ENCODE data around the gene SLC6A18.
"Not testable (repeated sequence)": the region's sequence is repeated elsewhere in the genome, so short reads cannot be mapped to it uniquely, and the experiment has no call there.

The SLC6A18 gene

GRCh38 chr5:1275397-1276391 is 50.5 kb downstream of the SLC6A18 start:
- not testable (repeated sequence) for DNase-seq (ENCODE audit: low read depth); H3K9ac ChIP-seq (ENCODE audit: low read length); H3K4me3 ChIP-seq (ENCODE audit: low read length); H3K4me1 ChIP-seq (ENCODE audit: control insufficient read depth, insufficient read depth, low read length); H3K36me3 ChIP-seq (ENCODE audit: control insufficient read depth, insufficient read depth, low read length, severe bottlenecking); H3K9me3 ChIP-seq (ENCODE audit: control insufficient read depth, low read length); H3K27me3 ChIP-seq (replicated peaks; ENCODE audit: control insufficient read depth, insufficient read depth, low read length)

- H3K4me1 ChIP-seq (ENCODE audit: control insufficient read depth, insufficient read depth, low read length), result no peaks in the 10 kb centered on the region
- DNase-seq (ENCODE audit: low read depth), result no peak
- H3K27me3 ChIP-seq (replicated peaks; ENCODE audit: control insufficient read depth, insufficient read depth, low read length), result no peaks in the 10 kb centered on the region
Measured at GRCh38 chr5:1276930-1277329, 51.7 kb downstream of the SLC6A18 start.

GRCh38 chr5:1277331-1277730 is 52.1 kb downstream of the SLC6A18 start:
- Histone ChIP-seq H3K9ac (ENCODE audit: low read length) (no peak overlapping the region), H3K27me3 (replicated peaks; ENCODE audit: control insufficient read depth, insufficient read depth, low read length) (no peaks in the 10 kb centered on the region), H3K36me3 (ENCODE audit: control insufficient read depth, insufficient read depth, low read length, severe bottlenecking) (no peaks in the 10 kb centered on the region), H3K4me3 (ENCODE audit: low read length) (no peak overlapping the region), H3K9me3 (ENCODE audit: control insufficient read depth, low read length) (no peaks in the 10 kb centered on the region), H3K4me1 (ENCODE audit: control insufficient read depth, insufficient read depth, low read length) (no peaks in the 10 kb centered on the region)
- DNase-seq (ENCODE audit: low read depth), result no peak

More at GRCh38 chr5:1276930-1277329, 51.7 kb downstream of the SLC6A18 start:
- H3K36me3 ChIP-seq (ENCODE audit: control insufficient read depth, insufficient read depth, low read length, severe bottlenecking), result no peaks in the 10 kb centered on the region
- H3K9ac ChIP-seq (ENCODE audit: low read length), result no peak overlapping the region
- no peaks in the 10 kb centered on the region for H3K9me3 ChIP-seq (ENCODE audit: control insufficient read depth, low read length)
- no peak overlapping the region for H3K4me3 ChIP-seq (ENCODE audit: low read length)

GRCh38 chr5:1277781-1278180 is 52.6 kb downstream of the SLC6A18 start:
- DNase-seq (ENCODE audit: low read depth), result no peak

GRCh38 chr5:1278216-1278615 is 53.0 kb downstream of the SLC6A18 start:
- H3K9ac ChIP-seq (ENCODE audit: low read length), result no peak overlapping the region
- no peaks in the 10 kb centered on the region for H3K27me3 ChIP-seq (replicated peaks; ENCODE audit: control insufficient read depth, insufficient read depth, low read length)
- no peak overlapping the region for H3K4me3 ChIP-seq (ENCODE audit: low read length)
- DNase-seq (ENCODE audit: low read depth), result no peak
- no peaks in the 10 kb centered on the region for H3K4me1 ChIP-seq (ENCODE audit: control insufficient read depth, insufficient read depth, low read length)
- H3K9me3 ChIP-seq (ENCODE audit: control insufficient read depth, low read length), result no peaks in the 10 kb centered on the region
- H3K36me3 ChIP-seq (ENCODE audit: control insufficient read depth, insufficient read depth, low read length, severe bottlenecking), result no peaks in the 10 kb centered on the region

More at GRCh38 chr5:1277781-1278180, 52.6 kb downstream of the SLC6A18 start:
- Histone ChIP-seq H3K4me1 (ENCODE audit: control insufficient read depth, insufficient read depth, low read length) (no peaks in the 10 kb centered on the region), H3K9ac (ENCODE audit: low read length) (no peak overlapping the region), H3K36me3 (ENCODE audit: control insufficient read depth, insufficient read depth, low read length, severe bottlenecking) (no peaks in the 10 kb centered on the region), H3K4me3 (ENCODE audit: low read length) (no peak overlapping the region), H3K27me3 (replicated peaks; ENCODE audit: control insufficient read depth, insufficient read depth, low read length) (no peaks in the 10 kb centered on the region), H3K9me3 (ENCODE audit: control insufficient read depth, low read length) (no peaks in the 10 kb centered on the region)

GRCh38 chr5:1278656-1279442 is 53.7 kb downstream of the SLC6A18 start:
- Histone ChIP-seq H3K36me3 (ENCODE audit: control insufficient read depth, insufficient read depth, low read length, severe bottlenecking) (no peaks in the 10 kb centered on the region), H3K4me3 (ENCODE audit: low read length) (no peak overlapping the region), H3K9me3 (ENCODE audit: control insufficient read depth, low read length) (no peaks in the 10 kb centered on the region), H3K4me1 (ENCODE audit: control insufficient read depth, insufficient read depth, low read length) (no peaks in the 10 kb centered on the region), H3K9ac (ENCODE audit: low read length) (no peak overlapping the region), H3K27me3 (replicated peaks; ENCODE audit: control insufficient read depth, insufficient read depth, low read length) (no peaks in the 10 kb centered on the region)
- no peak for DNase-seq (ENCODE audit: low read depth)

GRCh38 chr5:1279443-1280151 is 54.4 kb downstream of the SLC6A18 start:
- Histone ChIP-seq H3K36me3 (ENCODE audit: control insufficient read depth, insufficient read depth, low read length, severe bottlenecking) (no peaks in the 10 kb centered on the region), H3K4me1 (ENCODE audit: control insufficient read depth, insufficient read depth, low read length) (no peaks in the 10 kb centered on the region), H3K9me3 (ENCODE audit: control insufficient read depth, low read length) (no peaks in the 10 kb centered on the region), H3K9ac (ENCODE audit: low read length) (no peak overlapping the region), H3K27me3 (replicated peaks; ENCODE audit: control insufficient read depth, insufficient read depth, low read length) (no peaks in the 10 kb centered on the region), H3K4me3 (ENCODE audit: low read length) (no peak overlapping the region)
- DNase-seq (ENCODE audit: low read depth), result no peak

GRCh38 chr5:1280177-1281037 is 55.2 kb downstream of the SLC6A18 start:
- DNase-seq (ENCODE audit: low read depth), result no peak
- no peak overlapping the region for H3K4me3 ChIP-seq (ENCODE audit: low read length)
- H3K36me3 ChIP-seq (ENCODE audit: control insufficient read depth, insufficient read depth, low read length, severe bottlenecking), result no peaks in the 10 kb centered on the region
- H3K9ac ChIP-seq (ENCODE audit: low read length), result no peak overlapping the region
- no peaks in the 10 kb centered on the region for H3K9me3 ChIP-seq (ENCODE audit: control insufficient read depth, low read length)
- no peaks in the 10 kb centered on the region for H3K27me3 ChIP-seq (replicated peaks; ENCODE audit: control insufficient read depth, insufficient read depth, low read length)
- no peaks in the 10 kb centered on the region for H3K4me1 ChIP-seq (ENCODE audit: control insufficient read depth, insufficient read depth, low read length)

GRCh38 chr5:1281038-1281882 is 56.1 kb downstream of the SLC6A18 start:
- Histone ChIP-seq H3K9me3 (ENCODE audit: control insufficient read depth, low read length) (no peaks in the 10 kb centered on the region), H3K36me3 (ENCODE audit: control insufficient read depth, insufficient read depth, low read length, severe bottlenecking) (no peaks in the 10 kb centered on the region), H3K9ac (ENCODE audit: low read length) (no peak overlapping the region), H3K27me3 (replicated peaks; ENCODE audit: control insufficient read depth, insufficient read depth, low read length) (no peaks in the 10 kb centered on the region), H3K4me1 (ENCODE audit: control insufficient read depth, insufficient read depth, low read length) (no peaks in the 10 kb centered on the region), H3K4me3 (ENCODE audit: low read length) (no peak overlapping the region)
- no peak for DNase-seq (ENCODE audit: low read depth)

All from adipocyte (in vitro differentiated cells).